RPMI7951 (cell line): Measurements from ENCODE around the gene NEDD8. TPM values are rescaled to one million over a fixed set of nuclear protein-coding genes. Genes with fewer than 3 reads are reported as not detected.
A peak's percentile ranks its signal among the peaks of the same experiment; 100 is the strongest.

ENCODE experiments used
- DNase-seq: peaks from one replicate; pipeline ENCODE4 v3.0.0-alpha.2; 2012; ENCODE audit warnings: low read depth
- total RNA-seq: library from RNA; depleted of rRNA; stranded (reverse); fragments of >200 nt; shearing (Covaris generic); gene quantifications from 2 replicates; pipeline ENCODE4 v1.2.3, GENCODE V29; 2014; rRNA removed

NEDD8 gene
- total RNA-seq, 1 experiment from 2014 or later: 306 TPM

- peak; percentile 16 for DNase-seq
Observed at GRCh38 chr14:24179961-24180796, 52.0 kb downstream of the NEDD8 start.

GRCh38 chr14:24179294-24179960 lies 52.7 kb downstream of the NEDD8 start:
- DNase-seq: no peak

DNA sequence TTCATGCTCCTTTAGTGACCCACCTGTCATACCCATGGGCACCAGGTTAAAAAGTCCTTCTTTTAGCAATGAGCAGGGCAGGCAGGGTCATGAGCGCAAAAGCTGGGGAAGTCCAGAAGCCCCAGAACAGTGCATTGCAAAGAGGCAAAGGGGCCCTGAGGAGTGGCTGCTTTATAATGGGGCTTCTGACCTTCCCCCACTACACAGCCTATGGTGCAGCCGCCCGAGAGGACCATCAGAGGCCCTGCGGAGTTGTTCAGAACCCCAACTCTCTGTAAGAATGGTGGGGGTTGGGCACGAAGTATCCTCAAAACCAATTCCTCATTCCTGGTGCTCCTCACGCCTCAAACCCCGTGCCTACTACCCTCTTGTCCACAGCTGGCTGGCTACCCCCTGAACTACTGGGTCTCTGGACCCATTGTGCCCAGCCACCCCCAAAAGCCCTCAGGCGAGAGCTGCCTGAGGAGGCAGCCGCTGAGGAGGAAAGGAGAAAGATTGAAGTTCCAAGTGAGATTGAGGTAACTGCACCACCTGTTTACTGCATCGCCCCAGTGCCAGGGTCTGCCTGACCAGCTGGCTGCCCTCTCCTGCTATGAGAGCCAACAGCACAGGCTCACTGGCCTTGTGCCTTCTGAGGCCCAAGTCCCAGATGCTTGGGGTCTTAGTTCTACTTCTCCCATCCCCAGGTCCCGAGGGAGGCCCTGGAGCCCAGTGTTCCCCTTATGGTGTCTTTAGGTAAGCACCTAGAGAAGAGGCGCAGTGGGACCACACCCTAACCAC lies 53.6 kb downstream of the NEDD8 start:
- no peak for DNase-seq

- DNase-seq: no peak
Observed at GRCh38 chr14:24177891-24178290, 54.3 kb downstream of the NEDD8 start.

DNA sequence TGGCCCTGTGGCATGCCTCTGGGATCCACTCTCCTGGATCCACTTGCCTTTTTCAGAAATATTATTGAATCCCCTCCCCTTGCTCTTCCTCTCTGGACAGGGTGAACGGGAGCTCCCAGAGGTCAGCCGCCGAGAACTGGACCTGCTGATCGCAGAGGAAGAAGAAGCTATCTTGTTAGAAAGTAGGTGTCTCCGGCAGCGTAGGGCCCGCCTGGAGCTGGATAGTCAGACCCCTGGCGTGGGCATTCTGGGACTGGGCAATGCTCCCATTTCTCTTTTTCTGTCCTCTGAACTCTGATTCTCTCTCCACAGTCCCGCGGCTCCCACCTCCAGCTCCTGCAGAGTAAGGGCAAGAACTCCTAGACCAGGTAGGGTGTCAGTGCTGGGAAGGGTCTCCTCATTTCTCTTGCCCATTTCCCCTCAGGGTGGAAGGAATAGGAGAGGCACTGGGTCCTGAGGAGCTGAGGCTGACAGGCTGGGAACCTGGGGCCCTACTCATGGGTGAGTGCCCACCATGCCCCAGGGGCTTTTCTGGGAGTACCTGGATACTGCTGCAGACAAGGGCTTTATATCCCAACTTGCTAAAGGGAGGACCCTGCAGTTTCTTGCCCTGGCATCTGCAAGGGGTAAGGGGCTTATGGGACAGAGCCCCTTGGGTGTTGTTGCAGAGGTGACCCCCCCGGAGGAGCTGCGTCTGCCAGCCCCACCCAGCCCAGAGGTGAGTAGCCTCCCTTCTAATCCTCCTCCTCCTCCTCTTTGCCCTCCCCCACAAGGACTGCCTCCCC lies 54.9 kb downstream of the NEDD8 start:
- DNase-seq: no peak

DNA sequence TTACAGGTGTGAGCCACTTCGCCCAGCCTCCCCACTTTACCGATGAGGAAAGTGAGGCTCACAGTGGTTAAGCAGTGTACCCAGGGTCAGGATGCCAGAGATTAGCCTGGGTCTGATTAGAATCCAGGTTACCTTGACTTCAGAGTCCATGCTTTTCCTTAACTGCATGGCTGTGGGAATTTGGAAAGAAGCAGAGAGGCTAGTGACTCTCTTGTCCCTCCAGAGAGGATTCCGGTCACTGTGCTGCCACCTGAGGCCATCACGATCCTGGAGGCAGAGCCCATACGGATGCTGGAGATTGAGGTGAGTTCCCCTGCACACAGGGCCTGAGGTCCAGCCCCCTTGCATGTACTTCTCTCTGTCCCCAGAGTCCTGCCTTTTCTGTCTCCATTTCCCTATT lies 55.6 kb downstream of the NEDD8 start:
- no peak for DNase-seq

GRCh38 chr14:24172871-24173281 lies 59.3 kb downstream of the NEDD8 start:
- no peak for DNase-seq

DNA sequence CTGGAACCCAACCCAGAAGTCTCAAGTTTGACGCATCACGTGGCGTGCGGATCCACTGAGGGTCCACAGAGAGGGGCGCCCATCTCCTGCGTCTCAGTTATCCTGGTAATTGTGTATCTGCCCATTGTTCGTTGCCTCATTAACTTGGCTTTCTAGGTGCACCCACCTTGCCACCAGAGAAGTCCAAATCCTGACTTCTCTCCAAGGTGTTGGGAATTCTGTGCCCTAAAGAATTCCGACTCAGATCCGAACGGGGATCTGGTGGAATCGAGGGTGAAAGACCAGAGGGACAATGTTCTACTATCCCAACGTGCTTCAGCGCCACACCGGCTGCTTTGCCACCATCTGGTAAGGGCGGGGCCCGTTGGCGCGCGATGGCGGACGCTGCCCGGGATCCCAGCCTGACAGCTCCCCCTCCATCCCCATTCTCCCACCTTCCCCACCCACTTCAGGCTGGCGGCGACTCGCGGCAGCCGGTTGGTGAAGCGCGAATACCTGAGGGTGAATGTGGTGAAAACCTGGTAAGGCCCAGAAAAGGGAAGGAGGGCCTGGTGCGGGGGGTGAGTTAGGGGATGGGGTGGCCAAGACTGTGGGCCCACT lies 59.8 kb downstream of the NEDD8 start:
- DNase-seq: no peak

DNA sequence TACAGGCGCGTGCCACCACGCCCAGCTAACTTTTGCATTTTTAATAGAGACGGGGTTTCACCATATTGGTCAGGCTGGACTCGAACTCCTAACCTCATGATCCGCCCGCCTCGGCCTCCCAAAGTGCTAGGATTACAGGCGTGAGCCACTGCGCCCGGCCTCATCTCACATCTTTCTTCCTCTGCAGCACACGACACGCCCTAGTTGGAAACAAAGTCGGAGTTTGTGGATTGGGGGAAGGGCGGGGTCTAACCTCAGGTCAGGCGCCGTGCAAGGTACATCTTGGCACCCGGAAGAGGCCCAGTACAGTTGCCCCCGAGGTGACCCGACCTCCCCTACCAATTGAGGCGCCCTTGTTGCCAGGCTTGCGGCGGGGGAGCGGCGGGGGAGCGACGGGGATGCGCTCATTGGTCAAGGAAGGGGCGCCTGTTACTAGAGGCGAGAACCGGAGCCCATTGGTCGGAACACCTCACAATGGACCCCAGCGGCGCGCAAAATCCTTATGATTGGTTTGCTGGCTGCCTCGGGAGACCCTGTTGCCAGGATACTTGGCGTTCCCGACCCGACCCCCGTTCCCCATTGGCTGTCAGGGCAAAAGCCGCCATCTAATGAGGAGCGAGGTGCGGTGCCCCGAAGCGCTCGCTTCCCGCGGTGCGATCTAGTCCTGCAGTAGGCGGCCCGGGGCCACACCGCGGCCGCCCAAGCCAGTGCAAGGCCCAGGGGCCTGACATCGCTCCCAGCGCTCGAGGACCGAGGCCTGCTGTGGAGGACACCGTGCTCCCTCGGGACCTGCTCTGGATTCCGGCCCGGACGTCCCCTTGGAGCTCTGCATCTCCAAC lies 60.5 kb downstream of the NEDD8 start, which contains the start of gene REC8:
Gene REC8 (plus strand): TSS at position 659 of the 839 bp plus-strand sequence. CDS start 473 bp downstream, outside the sequence.
- DNase-seq: no peak

DNA sequence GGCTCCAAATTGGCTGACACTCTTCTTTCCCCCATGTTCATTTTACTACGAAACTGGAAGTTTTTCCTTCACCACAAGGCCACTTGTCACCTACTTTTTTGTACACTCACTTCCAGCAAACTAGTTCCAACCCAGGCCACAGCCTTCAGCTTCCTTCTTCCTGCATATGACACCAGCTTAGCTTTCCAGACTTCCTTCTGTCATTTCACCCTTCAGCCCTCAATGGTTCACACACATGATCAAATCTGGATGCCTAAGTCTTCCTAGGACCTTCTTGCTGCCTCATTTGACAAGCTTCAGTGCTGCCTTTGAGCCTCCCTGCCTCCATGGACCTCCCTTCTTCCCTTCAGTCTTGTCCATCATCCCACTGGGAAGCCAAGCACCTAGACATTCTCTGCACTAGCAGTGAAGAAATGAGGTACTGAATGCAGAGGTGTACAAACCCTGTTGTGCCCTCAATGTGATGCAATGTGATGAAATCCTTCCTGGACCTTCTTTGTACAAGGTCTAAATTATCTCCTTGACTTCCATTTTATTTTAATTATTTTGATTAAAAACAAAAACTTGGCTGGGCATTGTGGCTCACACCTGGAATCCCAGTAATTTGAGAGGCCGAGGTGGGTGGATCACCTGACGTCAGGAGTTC lies 64.6 kb downstream of the NEDD8 start:
- DNase-seq: no peak

Other genes starting within 250 kb of the NEDD8 start
- gene DHRS4L2, start 243.4 kb downstream of the NEDD8 start, total RNA-seq: 15.9 and 16.5 TPM in 2 replicates
- under 0.01 and 0.12 TPM in 2 replicates for gene CARMIL3, start 180.4 kb downstream of the NEDD8 start, total RNA-seq
- gene CPNE6, start 160.8 kb downstream of the NEDD8 start, total RNA-seq: not detected in 2 replicates
- 12.3 and 12.5 TPM in 2 replicates for gene PCK2, start 138.1 kb downstream of the NEDD8 start, total RNA-seq
- 42.9 and 57.1 TPM in 2 replicates for gene DCAF11, start 117.6 kb downstream of the NEDD8 start, total RNA-seq
- 0.60 and 1.5 TPM in 2 replicates for gene NRL, start 117.4 kb downstream of the NEDD8 start, total RNA-seq
- 0.20 TPM in 1 of 2 replicates, not detected in the other for gene FITM1, start 101.7 kb downstream of the NEDD8 start, total RNA-seq
- gene PSME1, start 96.2 kb downstream of the NEDD8 start, total RNA-seq: 294 and 310 TPM in 2 replicates
- 25.8 and 32.6 TPM in 2 replicates for gene EMC9, start 90.8 kb downstream of the NEDD8 start, total RNA-seq
- gene PSME2, start 85.8 kb downstream of the NEDD8 start, total RNA-seq: 237 and 262 TPM in 2 replicates
- gene RNF31, start 84.9 kb downstream of the NEDD8 start, total RNA-seq: 28.5 and 37.8 TPM in 2 replicates
- 39.3 and 54.4 TPM in 2 replicates for gene IRF9, start 71.1 kb downstream of the NEDD8 start, total RNA-seq
- gene REC8, start 60.3 kb downstream of the NEDD8 start, total RNA-seq: 0.39 and 1.1 TPM in 2 replicates
- gene IPO4, start 43.6 kb downstream of the NEDD8 start, total RNA-seq: 22.9 and 30.9 TPM in 2 replicates
- gene TM9SF1, start 36.9 kb downstream of the NEDD8 start, total RNA-seq: 52.5 and 69.2 TPM in 2 replicates
- gene TSSK4, start 26.7 kb downstream of the NEDD8 start, total RNA-seq: not detected in 2 replicates
- 13.5 and 39.7 TPM in 2 replicates for gene CHMP4A, start 18.9 kb downstream of the NEDD8 start, total RNA-seq
- 23.3 and 26.2 TPM in 2 replicates for gene MDP1, start 16.3 kb downstream of the NEDD8 start, total RNA-seq
- 51.2 and 52.9 TPM in 2 replicates for gene GMPR2, start 562 bp upstream of the NEDD8 start, total RNA-seq
- gene TINF2, start 10.3 kb upstream of the NEDD8 start, total RNA-seq: 39.5 and 42.9 TPM in 2 replicates
- gene TGM1, start 30.8 kb upstream of the NEDD8 start, total RNA-seq: 0.60 and 0.78 TPM in 2 replicates
- 15.8 and 20.2 TPM in 2 replicates for gene RABGGTA, start 39.2 kb upstream of the NEDD8 start, total RNA-seq
- gene DHRS1, start 67.4 kb upstream of the NEDD8 start, total RNA-seq: 12.6 and 15.6 TPM in 2 replicates
- 10.7 and 10.8 TPM in 2 replicates for gene NOP9, start 67.5 kb upstream of the NEDD8 start, total RNA-seq
- gene CIDEB, start 75.6 kb upstream of the NEDD8 start, total RNA-seq: not detected in 2 replicates
- 0.72 and 0.88 TPM in 2 replicates for gene LTB4R2, start 77.8 kb upstream of the NEDD8 start, total RNA-seq
- gene LTB4R, start 79.1 kb upstream of the NEDD8 start, total RNA-seq: 0.48 and 0.59 TPM in 2 replicates
- gene ADCY4, start 102.7 kb upstream of the NEDD8 start, total RNA-seq: not detected in 2 replicates
- gene RIPK3, start 107.6 kb upstream of the NEDD8 start, total RNA-seq: 0.60 and 1.3 TPM in 2 replicates
- 10.6 and 13.1 TPM in 2 replicates for gene NFATC4, start 135.8 kb upstream of the NEDD8 start, total RNA-seq
- gene NYNRIN, start 166.6 kb upstream of the NEDD8 start, total RNA-seq: 0.36 and 0.39 TPM in 2 replicates
- 0.72 and 1.3 TPM in 2 replicates for gene CBLN3, start 197.3 kb upstream of the NEDD8 start, total RNA-seq
- 18.4 and 23.1 TPM in 2 replicates for gene KHNYN, start 197.6 kb upstream of the NEDD8 start, total RNA-seq
- 12.1 and 17.1 TPM in 2 replicates for gene SDR39U1, start 210.4 kb upstream of the NEDD8 start, total RNA-seq